MM.1S (cell line): ENCODE measurements around the gene CPB2.

Experiments used
- CTCF ChIP-seq: fragments of 300-600 bp; sonication (generic); IDR thresholded peaks from 2 replicates; pipeline ENCODE4 v1.5.1; 2016; ENCODE audit warnings: antibody characterized with exemption, low read length, mixed read lengths
- EZH2 ChIP-seq: fragments of 300-600 bp; sonication (generic); optimal IDR thresholded peaks from 2 replicates; pipeline ENCODE3; 2017; ENCODE audit warnings: low read depth, mild to moderate bottlenecking, antibody characterized with exemption, low read length, mixed read lengths

- TF ChIP-seq EZH2 (no peak), CTCF (no peak)
Observed at GRCh38 chr13:46154136-46154801, 49.4 kb upstream of the CPB2 start.
